GM12878 (cell line): ENCODE data around the gene RNASEH2A.

Source experiments
- BRCA1 ChIP-seq: IDR thresholded peaks from 2 replicates; pipeline ENCODE4 v1.6.1; 2011; ENCODE audit warnings: low read depth, low read length, improper control_type of control experiment
- CHD2 ChIP-seq: IDR thresholded peaks from 2 replicates; pipeline ENCODE4 v1.6.1; 2011; ENCODE audit warnings: low read depth, low read length, improper control_type of control experiment, borderline replicate concordance
- EZH2 ChIP-seq: IDR thresholded peaks from 2 replicates; pipeline ENCODE4 v1.6.1; 2012; ENCODE audit warnings: low read depth, mild to moderate bottlenecking, control low read depth, inconsistent platforms, low read length, borderline replicate concordance; ENCODE audit not compliant: control insufficient read depth
- MTA2 ChIP-seq: fragments of 450-650 bp; IDR thresholded peaks from 2 replicates; pipeline ENCODE4 v1.6.1; 2016; ENCODE audit warnings: low read depth, mild to moderate bottlenecking, moderate library complexity
- TF ChIP-seq, protein P1 (sequence below), 3 experiments: IDR thresholded peaks in 2 of 3; conservative IDR thresholded peaks in 1 of 3; 2 replicates each; pipeline ENCODE4 v1.5.1; 2011; ENCODE audit warnings: low read depth in 3 of 3, low read length in 3 of 3, mild to moderate bottlenecking in 3 of 3, control low read depth in 2 of 3, moderate library complexity in 2 of 3, inconsistent platforms in 1 of 3, mixed read lengths in 1 of 3; ENCODE audit not compliant: control insufficient read depth in 2 of 3, insufficient read depth in 1 of 3; ENCODE audit errors: extremely low read depth in 1 of 3

DNA sequence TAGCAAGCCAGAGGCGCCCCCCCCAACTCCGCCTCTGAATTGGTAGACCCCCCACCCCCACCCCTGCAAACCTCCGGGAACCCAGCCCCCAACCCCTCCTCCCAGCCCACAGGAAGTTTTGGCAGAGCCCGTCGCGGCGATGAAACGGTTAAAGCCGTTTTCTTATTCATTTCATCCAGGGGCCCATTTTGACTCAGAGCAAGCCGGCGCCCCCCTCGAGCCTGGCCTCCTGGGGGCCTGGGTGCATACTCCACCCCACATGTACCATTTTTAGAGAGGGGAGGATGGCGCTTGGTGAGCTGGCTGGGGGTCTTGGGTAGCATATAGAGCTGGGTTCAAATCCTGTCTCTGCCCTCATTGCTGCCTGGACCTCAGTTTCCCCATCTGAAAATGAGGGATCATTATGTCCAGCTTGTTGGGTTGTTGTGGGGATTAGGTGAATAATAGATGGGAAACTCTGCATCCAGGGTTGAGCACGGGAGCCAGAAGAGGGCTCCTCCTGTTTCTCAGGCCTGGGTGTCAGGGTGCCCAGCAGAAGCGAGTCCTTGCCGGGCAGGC lies 23.0 kb upstream of the RNASEH2A start:
- TF ChIP-seq EZH2 = no peak
- TF ChIP-seq MTA2 = no peak
- no peak for TF ChIP-seq CHD2
- TF ChIP-seq BRCA1 = no peak
- TF ChIP-seq, protein P1, sequence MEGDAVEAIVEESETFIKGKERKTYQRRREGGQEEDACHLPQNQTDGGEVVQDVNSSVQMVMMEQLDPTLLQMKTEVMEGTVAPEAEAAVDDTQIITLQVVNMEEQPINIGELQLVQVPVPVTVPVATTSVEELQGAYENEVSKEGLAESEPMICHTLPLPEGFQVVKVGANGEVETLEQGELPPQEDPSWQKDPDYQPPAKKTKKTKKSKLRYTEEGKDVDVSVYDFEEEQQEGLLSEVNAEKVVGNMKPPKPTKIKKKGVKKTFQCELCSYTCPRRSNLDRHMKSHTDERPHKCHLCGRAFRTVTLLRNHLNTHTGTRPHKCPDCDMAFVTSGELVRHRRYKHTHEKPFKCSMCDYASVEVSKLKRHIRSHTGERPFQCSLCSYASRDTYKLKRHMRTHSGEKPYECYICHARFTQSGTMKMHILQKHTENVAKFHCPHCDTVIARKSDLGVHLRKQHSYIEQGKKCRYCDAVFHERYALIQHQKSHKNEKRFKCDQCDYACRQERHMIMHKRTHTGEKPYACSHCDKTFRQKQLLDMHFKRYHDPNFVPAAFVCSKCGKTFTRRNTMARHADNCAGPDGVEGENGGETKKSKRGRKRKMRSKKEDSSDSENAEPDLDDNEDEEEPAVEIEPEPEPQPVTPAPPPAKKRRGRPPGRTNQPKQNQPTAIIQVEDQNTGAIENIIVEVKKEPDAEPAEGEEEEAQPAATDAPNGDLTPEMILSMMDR (IDR thresholded peaks at IDR 0.05 in 2 of 3, conservative IDR thresholded peaks at IDR 0.05 in 1 of 3; ENCODE audit: control insufficient read depth in 2 of 3, extremely low read depth in 1 of 3, insufficient read depth in 1 of 3, low read depth in 3 of 3, low read length in 3 of 3) = no peak
